Measurements from ENCODE around the gene NAPA. TPM values are rescaled to one million over a fixed set of nuclear protein-coding genes. Genes with fewer than 3 reads are reported as not detected.

NAPA gene
- total and polyA plus RNA-seq, 8 donors: 46.1 to 170 (median 106) TPM

DNA sequence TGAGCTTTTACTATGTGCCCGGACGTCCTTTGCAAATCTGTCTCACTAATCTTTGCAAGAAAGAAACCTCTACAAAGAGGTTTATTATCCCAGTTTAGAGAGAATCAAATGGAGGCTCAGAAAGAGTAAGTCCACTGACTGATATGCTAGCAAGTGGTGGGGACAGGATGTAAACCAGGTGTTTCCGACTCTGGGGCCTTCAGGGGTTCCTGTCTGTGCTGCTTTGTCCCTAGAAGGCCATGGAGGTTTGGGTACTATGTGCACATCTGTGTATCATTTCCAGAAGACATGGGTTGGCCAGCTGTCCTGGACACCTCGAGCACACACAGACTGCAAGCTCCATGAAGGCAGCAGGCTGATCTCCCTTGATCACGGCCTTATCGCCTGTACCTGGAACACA lies 29.7 kb downstream of the NAPA start:
- Histone ChIP-seq H3K4me3 (peak overlapping the region in 2 of 4 donors; percentile 60 to 63), H3K27ac (peak overlapping the region in 4 of 5 donors; percentile 93 to 96 (median 95)), H3K36me3 (peaks cover 23 to 43% (median 41%) of the 10 kb centered on the region in 4 donors), H3K4me1 (peaks cover 16 to 27% (median 21%) of the 10 kb centered on the region in 4 donors), H3K27me3 (peaks cover 0 to under 1% (median 0%) of the 10 kb centered on the region in 3 donors), H3K9me3 (no peaks in the 10 kb centered on the region)
- intact Hi-C loops (cut with DNase I; ENCODE audit: low total_unique reads): no loop called here
- TF ChIP-seq EP300 (IDR thresholded peaks at IDR 0.05): no peak
- no peak for TF ChIP-seq POLR2A (IDR thresholded peaks at IDR 0.05)
- TF ChIP-seq, protein P1, sequence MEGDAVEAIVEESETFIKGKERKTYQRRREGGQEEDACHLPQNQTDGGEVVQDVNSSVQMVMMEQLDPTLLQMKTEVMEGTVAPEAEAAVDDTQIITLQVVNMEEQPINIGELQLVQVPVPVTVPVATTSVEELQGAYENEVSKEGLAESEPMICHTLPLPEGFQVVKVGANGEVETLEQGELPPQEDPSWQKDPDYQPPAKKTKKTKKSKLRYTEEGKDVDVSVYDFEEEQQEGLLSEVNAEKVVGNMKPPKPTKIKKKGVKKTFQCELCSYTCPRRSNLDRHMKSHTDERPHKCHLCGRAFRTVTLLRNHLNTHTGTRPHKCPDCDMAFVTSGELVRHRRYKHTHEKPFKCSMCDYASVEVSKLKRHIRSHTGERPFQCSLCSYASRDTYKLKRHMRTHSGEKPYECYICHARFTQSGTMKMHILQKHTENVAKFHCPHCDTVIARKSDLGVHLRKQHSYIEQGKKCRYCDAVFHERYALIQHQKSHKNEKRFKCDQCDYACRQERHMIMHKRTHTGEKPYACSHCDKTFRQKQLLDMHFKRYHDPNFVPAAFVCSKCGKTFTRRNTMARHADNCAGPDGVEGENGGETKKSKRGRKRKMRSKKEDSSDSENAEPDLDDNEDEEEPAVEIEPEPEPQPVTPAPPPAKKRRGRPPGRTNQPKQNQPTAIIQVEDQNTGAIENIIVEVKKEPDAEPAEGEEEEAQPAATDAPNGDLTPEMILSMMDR (IDR thresholded peaks at IDR 0.05): no peak
- no peak for TF ChIP-seq POLR2AphosphoS5 (IDR thresholded peaks at IDR 0.05)
- no peak for DNase-seq
- WGBS, 5 donors: 83 to 90% (median 84%) methylated on average over 6 of the region's 6 CpGs

DNA sequence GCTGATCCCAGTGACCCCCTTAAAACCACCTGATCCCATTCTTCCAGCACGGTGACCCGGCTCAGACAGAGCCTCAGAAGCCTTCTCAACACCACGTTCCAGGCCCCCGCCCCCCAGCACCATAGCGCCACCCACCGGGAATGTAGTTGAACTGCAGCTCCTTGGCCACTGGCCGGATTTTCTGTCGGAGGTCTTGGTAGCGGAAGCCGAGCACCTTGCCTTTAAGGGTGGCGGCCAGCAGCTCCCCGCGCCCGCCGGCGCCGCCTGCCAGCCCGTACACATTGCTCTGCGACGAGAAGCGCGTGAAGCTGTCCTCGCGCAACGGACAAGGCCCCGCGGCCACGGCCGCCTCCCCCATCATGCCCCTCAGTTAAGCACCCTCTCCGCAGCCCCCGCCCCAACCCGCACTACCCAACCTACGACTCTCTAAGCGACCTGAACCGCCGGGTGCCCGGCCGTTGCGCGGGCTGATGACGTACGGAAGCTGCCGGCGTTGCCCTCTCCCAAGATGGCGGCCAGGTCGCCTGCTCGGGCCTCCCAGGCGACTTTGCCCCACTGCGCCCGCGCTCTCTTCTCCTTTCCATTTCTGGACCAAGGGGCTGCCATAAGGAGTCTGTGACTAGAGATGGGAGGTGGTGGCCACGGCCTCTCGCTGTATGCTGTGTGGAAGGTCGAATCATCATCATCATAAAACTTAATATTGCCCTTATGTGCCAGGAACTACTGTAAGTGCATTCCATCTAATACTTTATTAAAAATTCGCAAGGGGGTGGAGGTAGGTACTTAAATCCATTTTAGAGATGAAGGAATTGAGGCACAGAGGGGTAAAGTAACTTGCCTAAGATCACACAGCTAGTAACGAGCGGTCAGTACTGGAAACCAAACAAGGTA lies 30.8 kb downstream of the NAPA start, which contains the start of gene KPTN:
KPTN (minus strand) TSS at position 420 of the 891 bp plus-strand sequence; CDS start at position 361, 59 bp downstream.
- intact Hi-C loops (cut with DNase I; ENCODE audit: low total_unique reads): no loop called here
- DNase-seq: peak; percentile 90 to 97
- 1 to 2% (median 1%) methylated on average over 30 to 57 of the region's 57 CpGs for WGBS, 5 donors
- TF ChIP-seq EP300 (IDR thresholded peaks at IDR 0.05) (no peak), POLR2AphosphoS5 (IDR thresholded peaks at IDR 0.05) (peak; percentile 17 to 75 (median 43))
- TF ChIP-seq, protein P1 (IDR thresholded peaks at IDR 0.05): peak in 6 of 7 experiments; percentile 12 to 93 (median 84)
- peak within 1 kb of the TSS; percentile 60 to 72 (median 67) for H3K4me3 ChIP-seq
- no peaks in the 10 kb centered on the region for H3K9me3 ChIP-seq
- H3K4me1 ChIP-seq: peaks cover 16 to 33% (median 22%) of the 10 kb centered on the region in 4 donors
- H3K27me3 ChIP-seq: peaks cover 0 to 11% (median 0%) of the 10 kb centered on the region in 3 donors
- H3K36me3 ChIP-seq: peaks cover 14 to 32% (median 29%) of the 10 kb centered on the region in 4 donors
- H3K27ac ChIP-seq: peak within 1 kb of the TSS; percentile 89 to 96 (median 95)

DNA sequence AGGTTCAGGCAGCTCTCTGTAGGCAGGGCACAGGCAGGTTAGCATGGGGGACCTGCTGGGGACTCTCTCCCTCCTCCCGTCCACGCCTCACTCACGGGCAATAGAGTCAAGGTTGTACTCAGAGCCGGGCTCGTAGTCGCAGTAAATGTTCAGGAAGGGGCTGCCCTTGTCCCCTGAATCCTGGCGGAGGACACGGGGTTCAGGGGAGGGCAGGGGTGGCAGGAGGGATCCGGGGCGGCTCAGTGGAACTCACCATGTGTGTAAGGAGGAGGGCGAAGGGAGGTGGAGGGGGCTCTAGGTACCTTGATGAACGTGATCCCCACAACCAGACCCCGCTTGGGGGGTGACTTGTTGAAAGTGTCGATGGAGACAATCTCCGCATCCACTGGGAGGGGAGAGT lies 31.7 kb downstream of the NAPA start:
- H3K36me3 ChIP-seq: peaks cover 11 to 25% (median 22%) of the 10 kb centered on the region in 4 donors
- intact Hi-C loops (cut with DNase I; ENCODE audit: low total_unique reads): no loop called here
- H3K4me3 ChIP-seq: peak overlapping the region; percentile 60 to 72 (median 67)

More for the DNA sequence above, 31.7 kb downstream of the NAPA start:
- H3K27ac ChIP-seq: peak overlapping the region in 2 of 5 donors; percentile 93 to 96
- H3K9me3 ChIP-seq: no peaks in the 10 kb centered on the region
- WGBS, 5 donors: 86 to 92% (median 88%) methylated on average over 13 to 15 of the region's 15 CpGs
- peaks cover 16 to 33% (median 22%) of the 10 kb centered on the region in 4 donors for H3K4me1 ChIP-seq
- DNase-seq: no peak
- TF ChIP-seq, protein P1 (IDR thresholded peaks at IDR 0.05): no peak
- TF ChIP-seq POLR2A (IDR thresholded peaks at IDR 0.05) (no peak), EP300 (IDR thresholded peaks at IDR 0.05) (no peak), POLR2AphosphoS5 (IDR thresholded peaks at IDR 0.05) (no peak)
- peaks cover 0 to 11% (median 0%) of the 10 kb centered on the region in 3 donors for H3K27me3 ChIP-seq

Data from stomach (tissue), 9 donors.